H1 (cell line): ENCODE measurements around the gene EXOG. TPM values are rescaled to one million over a fixed set of nuclear protein-coding genes. Genes with fewer than 3 reads are reported as not detected.

Experiments used
- CTCF ChIA-PET: fragments of 300-600 bp; sonication (Branson Sonifier 250); formaldehyde crosslinking; loops from one replicate; lab custom pipeline; 2021; ENCODE audit not compliant: partially characterized antibody; lab: Charles Lee
- POLR2A ChIA-PET: fragments of 300-600 bp; sonication (Branson Sonifier 250); formaldehyde crosslinking; loops from one replicate; lab custom pipeline; 2021; ENCODE audit warnings: inconsistent platforms; ENCODE audit not compliant: partially characterized antibody; lab: Charles Lee
- DNase-seq, 2 experiments: peaks; one replicate each; pipeline versions ENCODE4 v3.0.0 to v3.0.0-alpha.2; 2010 to 2022; ENCODE audit warnings: low spot score in 2 of 2, low read depth in 1 of 2, mixed read lengths in 1 of 2
- FAIRE-seq: peaks from 2 replicates; lab custom pipeline; 2011; peaks lifted over from hg19 to GRCh38; lab: Jason Lieb, UNC
- H2AFZ ChIP-seq: 2 replicates; pipeline ENCODE4 v1.8.1; 2012; ENCODE audit warnings: low read length, inconsistent platforms
- H2AK5ac ChIP-seq: 2 replicates; pipeline ENCODE4 v1.6.1; 2013; ENCODE audit warnings: low read depth, low read length
- H2BK120ac ChIP-seq: replicated peaks from 2 replicates; pipeline ENCODE3; 2013; ENCODE audit warnings: low read depth, low read length, inconsistent platforms
- H2BK12ac ChIP-seq: 2 replicates; pipeline ENCODE4 v1.6.1; 2013; ENCODE audit warnings: low read depth, low read length
- H2BK15ac ChIP-seq: 2 replicates; pipeline ENCODE4 v1.6.1; 2013; ENCODE audit warnings: low read length
- H2BK20ac ChIP-seq: 2 replicates; pipeline ENCODE4 v1.6.1; 2013; ENCODE audit warnings: low read length
- H2BK5ac ChIP-seq: 2 replicates; pipeline ENCODE4 v1.6.1; 2013; ENCODE audit warnings: low read depth, low read length
- H3K14ac ChIP-seq: 2 replicates; pipeline ENCODE4 v1.6.1; 2013; ENCODE audit warnings: inconsistent platforms; ENCODE audit not compliant: insufficient read length
- H3K18ac ChIP-seq: 2 replicates; pipeline ENCODE4 v1.6.1; 2013; ENCODE audit warnings: low read length; ENCODE audit errors: extremely low read depth
- H3K23ac ChIP-seq: 2 replicates; pipeline ENCODE4 v1.6.1; 2013; ENCODE audit warnings: inconsistent platforms; ENCODE audit not compliant: insufficient read length
- H3K23me2 ChIP-seq: 2 replicates; pipeline ENCODE4 v1.6.1; 2013; ENCODE audit warnings: low read depth, low read length
- H3K27ac ChIP-seq: 2 replicates; pipeline ENCODE4 v1.6.1; 2011; ENCODE audit warnings: low read depth, low read length, inconsistent platforms
- H3K27me3 ChIP-seq, 4 experiments: replicated peaks in 1 of 4; 1 replicate in 1 of 4; 2 replicates in 3 of 4; pipeline versions ENCODE4 v1.6.1 to v1.8.1; 2011 to 2013; ENCODE audit warnings: low read length in 3 of 4, mild to moderate bottlenecking in 3 of 4, inconsistent platforms in 2 of 4, mixed read lengths in 2 of 4, moderate library complexity in 1 of 4; ENCODE audit not compliant: control insufficient read depth in 3 of 4, insufficient read depth in 3 of 4; ENCODE audit errors: extremely low read depth in 1 of 4
- H3K36me3 ChIP-seq, 4 experiments: 2 replicates each; pipeline versions ENCODE4 v1.6.1 to v1.8.1; 2011 to 2013; ENCODE audit warnings: mild to moderate bottlenecking in 4 of 4, low read length in 3 of 4, moderate library complexity in 2 of 4, control low read depth in 1 of 4, inconsistent platforms in 1 of 4; ENCODE audit not compliant: insufficient read depth in 4 of 4, control insufficient read depth in 2 of 4
- H3K4ac ChIP-seq: replicated peaks from 2 replicates; pipeline ENCODE3; 2013; ENCODE audit warnings: low read length, low read depth, mixed read lengths, inconsistent platforms; ENCODE audit not compliant: insufficient read length
- H3K4me1 ChIP-seq, 4 experiments: replicated peaks in 1 of 4; 1 replicate in 1 of 4; 2 replicates in 3 of 4; pipeline versions ENCODE4 v1.6.1 to v1.8.1; 2011 to 2013; ENCODE audit warnings: low read length in 3 of 4, inconsistent platforms in 2 of 4, mixed read lengths in 1 of 4; ENCODE audit not compliant: insufficient read depth in 4 of 4, control insufficient read depth in 3 of 4
- H3K4me2 ChIP-seq, 2 experiments: 2 replicates each; pipeline versions ENCODE4 v1.6.1 to v1.8.1; 2011 to 2013; ENCODE audit warnings: low read depth in 2 of 2, low read length in 2 of 2, control low read depth in 1 of 2, inconsistent platforms in 1 of 2, mild to moderate bottlenecking in 1 of 2; ENCODE audit not compliant: insufficient read depth in 1 of 2
- H3K4me3 ChIP-seq, 4 experiments: fragments of 200-600, 300-600 bp in 1 of 4; sonication (generic), shearing (Covaris generic), sonication (Bioruptor Twin) in 1 of 4; 2 replicates each; pipeline versions ENCODE4 v1.5.1 to v1.8.1; 2011 to 2016; ENCODE audit warnings: low read length in 4 of 4, low read depth in 3 of 4, control low read depth in 2 of 4, inconsistent platforms in 2 of 4, mild to moderate bottlenecking in 2 of 4, mixed read lengths in 1 of 4, moderate library complexity in 1 of 4; ENCODE audit not compliant: insufficient read depth in 2 of 4; ENCODE audit errors: extremely low read depth in 1 of 4
- H3K56ac ChIP-seq: replicated peaks from 2 replicates; pipeline ENCODE3; 2013; ENCODE audit warnings: low read depth, mild to moderate bottlenecking, mixed read lengths, low read length, inconsistent platforms; ENCODE audit not compliant: insufficient read length
- H3K79me1 ChIP-seq: 2 replicates; pipeline ENCODE4 v1.6.1; 2013; ENCODE audit warnings: low read depth, low read length, control low read depth
- H3K79me2 ChIP-seq, 2 experiments: 2 replicates each; pipeline versions ENCODE4 v1.6.1 to v1.8.1; 2012 to 2013; ENCODE audit warnings: low read length in 2 of 2, mild to moderate bottlenecking in 2 of 2, inconsistent platforms in 1 of 2; ENCODE audit not compliant: insufficient read depth in 2 of 2, control insufficient read depth in 1 of 2
- H3K9ac ChIP-seq, 4 experiments: replicated peaks in 1 of 4; 1 replicate in 1 of 4; 2 replicates in 3 of 4; pipeline versions ENCODE4 v1.6.1 to v1.8.1; 2011 to 2013; ENCODE audit warnings: low read depth in 3 of 4, low read length in 3 of 4, control low read depth in 2 of 4, mild to moderate bottlenecking in 2 of 4, moderate library complexity in 2 of 4, inconsistent platforms in 1 of 4; ENCODE audit errors: extremely low read depth in 1 of 4
- H3K9me3 ChIP-seq, 2 experiments: 2 replicates each; pipeline versions ENCODE4 v1.6.1 to v1.8.1; 2012 to 2013; ENCODE audit warnings: mild to moderate bottlenecking in 2 of 2, moderate library complexity in 2 of 2, control low read depth in 1 of 2, inconsistent platforms in 1 of 2, low read depth in 1 of 2, low read length in 1 of 2, mixed read lengths in 1 of 2; ENCODE audit not compliant: insufficient read depth in 2 of 2
- H4K20me1 ChIP-seq, 2 experiments: replicated peaks in 1 of 2; 2 replicates each; pipeline versions ENCODE3 to v1.8.1; 2011 to 2013; ENCODE audit warnings: inconsistent platforms in 2 of 2, low read length in 2 of 2, mild to moderate bottlenecking in 1 of 2; ENCODE audit not compliant: insufficient read depth in 2 of 2, control insufficient read depth in 1 of 2
- H4K5ac ChIP-seq: 2 replicates; pipeline ENCODE4 v1.6.1; 2013; ENCODE audit warnings: low read length, low read depth, mixed read lengths, inconsistent platforms; ENCODE audit not compliant: insufficient read length
- H4K8ac ChIP-seq: 2 replicates; pipeline ENCODE4 v1.8.0; 2013; ENCODE audit warnings: mild to moderate bottlenecking, moderate library complexity, low read length, inconsistent platforms; ENCODE audit not compliant: insufficient read depth; ENCODE audit errors: extremely low read depth
- H4K91ac ChIP-seq: replicated peaks from 2 replicates; pipeline ENCODE3; 2013; ENCODE audit warnings: low read length, mixed read lengths, inconsistent platforms; ENCODE audit not compliant: insufficient read length
- KDM1A ChIP-seq: fragments of 200-600, 300-600 bp; sonication (generic); IDR thresholded peaks from 2 replicates; pipeline ENCODE4 v1.7.1; 2016; ENCODE audit warnings: mild to moderate bottlenecking, low read length, borderline replicate concordance
- ZNF274 ChIP-seq: IDR thresholded peaks from 2 replicates; pipeline ENCODE4 v1.7.0; 2012; ENCODE audit warnings: low read length, borderline replicate concordance; ENCODE audit errors: extremely low read depth
- WGBS, 2 experiments: shearing (Covaris generic) in 1 of 2; methylation state at CpG; one replicate each; pipeline versions ENCODE4 v1.1.6 to v1.1.7; 2013 to 2015; ENCODE audit warnings: low lambda C conversion rate in 2 of 2, mixed read lengths in 2 of 2, inconsistent platforms in 1 of 2, low coverage in 1 of 2, missing lambda C conversion rate in 1 of 2; ENCODE audit not compliant: insufficient replicate concordance in 2 of 2, insufficient coverage in 1 of 2, insufficient read length in 1 of 2; ENCODE audit errors: extremely low coverage in 1 of 2, missing lambda C conversion rate in 1 of 2; 5-methylcytosine and 5-hydroxymethylcytosine counted together
- polyA plus RNA-seq, 7 experiments: library from polyadenylated mRNA; depleted of rRNA in 3 of 7; stranded (reverse) in 5 of 7; unstranded in 2 of 7; fragments of >200 nt in 5 of 7; fragments of 200-250 nt in 2 of 7; gene quantifications; 1 replicate in 5 of 7; 2 replicates in 1 of 7; 4 replicates in 1 of 7; pipeline versions ENCODE4 v1.2.1 to v1.2.3, GENCODE V29; 2011 to 2013; ENCODE audit warnings: missing spikeins in 2 of 7, mixed read lengths in 2 of 7
- total RNA-seq: library from RNA; stranded (reverse); fragmentation: NEBNext Ultra II Directional; extraction: Animal tissue kit (Norgen Biotek cat#: 25700); gene quantifications from 2 replicates; pipeline ENCODE4 v1.2.1, GENCODE V29; 2021

The EXOG gene
- total and polyA plus RNA-seq, 2 of the 8 experiments (the other 6 are each of a cell fraction or from before 2014, with no cell fraction given), result 7.2 to 12.9 TPM

DNA sequence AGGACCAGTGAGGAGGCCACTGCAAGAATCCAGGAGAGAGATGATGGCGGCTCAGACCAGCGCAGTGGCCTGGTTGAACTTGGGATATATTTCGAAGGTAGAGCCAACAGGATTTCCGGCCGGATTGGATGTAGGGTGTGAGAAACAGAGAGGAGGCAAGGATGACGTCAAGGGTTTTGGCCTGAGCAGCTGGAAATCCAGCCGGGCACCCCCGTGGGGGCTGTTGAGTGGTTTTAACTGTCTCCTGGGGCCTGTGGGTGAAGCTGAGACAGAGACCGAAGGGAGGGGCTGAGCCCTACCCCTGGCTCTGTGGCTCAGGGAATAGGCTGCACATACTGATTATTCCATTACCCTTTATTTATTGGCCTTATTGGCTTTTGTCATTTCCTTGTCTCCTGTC is 45.7 kb downstream of the EXOG start:
- WGBS, 2 experiments, result 87% methylated on average over 9 of the region's 9 CpGs; no CpG with 5 or more reads in 1 of the 2 experiments
- Histone ChIP-seq H2BK120ac (no peak overlapping the region), H3K56ac (no peak overlapping the region), H2AFZ (no peak overlapping the region), H3K27me3 (no peaks in the 10 kb centered on the region), H3K4me1 (peaks cover 0 to 3% (median under 1%) of the 10 kb centered on the region in 4 experiments; a peak in 5 of 7 replicates), H3K18ac (no peak overlapping the region), H3K23ac (no peak overlapping the region), H3K27ac (no peak overlapping the region), H2BK12ac (no peak overlapping the region), H4K5ac (no peak overlapping the region), H3K9me3 (no peaks in the 10 kb centered on the region), H3K4ac (no peak overlapping the region), H2BK15ac (no peak overlapping the region), H2BK5ac (no peak overlapping the region), H2AK5ac (no peak overlapping the region), H4K20me1 (peaks cover 0 to 2% of the 10 kb centered on the region in 2 experiments), H3K79me1 (no peaks in the 10 kb centered on the region), H3K23me2 (no peaks in the 10 kb centered on the region), H3K9ac (no peak overlapping the region)
- no peak for TF ChIP-seq KDM1A
- TF ChIP-seq ZNF274, result no peak
- TF ChIP-seq, all 59 proteins: peak for 0
- ChIA-PET CTCF (interaction anchor here (1.3 to 5.3 kb wide), 4 partner anchors 12 to 302 kb away, joined by 3 to 15 read pairs (median 4); no protein-coding TSS in a partner anchor), POLR2A (no interaction called here)
- Histone ChIP-seq H3K79me2 (no peaks in the 10 kb centered on the region), H4K8ac (peak overlapping the region; percentile 52; the same call in 1 of the 2 replicates), H3K4me2 (no peak overlapping the region), H2BK20ac (no peak overlapping the region), H3K4me3 (no peak overlapping the region), H4K91ac (no peak overlapping the region), H3K14ac (no peak overlapping the region), H3K36me3 (no peaks in the 10 kb centered on the region)
- FAIRE-seq, result no peak
- DNase-seq, result no peak
